CD4-positive, alpha-beta T cell treated with Interleukin-6 at 100 ng/mL for 8 hours (primary cell): ENCODE data around the gene MCC.
"Not testable (repeated sequence)": the region's sequence is repeated elsewhere in the genome, so short reads cannot be mapped to it uniquely, and the experiment has no call there.

Experiments used
- DNase-seq: peaks from one replicate; pipeline ENCODE4 v3.0.0-alpha.2; 2020; ENCODE audit warnings: mixed read lengths, low spot score

The MCC gene

DNA sequence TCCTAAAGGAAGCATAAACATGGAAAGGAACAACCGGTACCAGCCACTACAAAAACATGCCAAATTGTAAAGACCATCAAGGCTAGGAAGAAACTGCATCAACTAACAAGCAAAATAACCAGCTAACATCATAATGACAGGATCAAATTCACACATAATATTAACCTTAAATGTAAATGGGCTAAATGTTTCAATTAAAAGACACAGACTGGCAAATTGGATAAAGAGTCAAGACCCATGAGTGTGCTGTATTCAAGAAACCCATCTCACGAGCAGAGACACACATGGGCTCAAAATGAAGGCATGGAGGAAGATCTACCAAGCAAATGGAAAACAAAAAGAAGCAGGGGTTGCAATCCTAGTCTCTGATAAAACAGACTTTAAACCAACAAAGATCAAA, 411.6 kb downstream of the MCC start:
- DNase-seq = not testable (repeated sequence)

DNA sequence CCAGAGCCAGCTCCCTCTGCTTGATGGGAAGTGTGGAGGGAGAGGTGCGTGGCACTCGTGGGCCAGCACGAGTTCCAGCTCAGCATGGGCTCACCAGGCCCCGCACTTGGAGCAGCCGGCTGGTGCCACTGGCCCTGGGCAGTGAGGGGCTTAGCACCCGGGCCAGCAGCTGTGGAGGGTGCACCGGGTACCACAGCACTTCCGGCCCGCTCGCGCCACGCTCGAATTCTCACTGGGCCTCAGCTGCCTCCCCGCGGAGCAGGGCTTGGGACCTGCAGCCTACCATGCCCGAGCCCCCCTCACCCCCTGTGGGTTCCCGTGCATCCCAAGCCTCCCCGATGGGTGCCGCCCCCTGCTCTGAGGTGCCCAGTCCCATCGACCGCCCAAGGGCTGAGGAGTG, 413.2 kb downstream of the MCC start:
- no peak for DNase-seq

DNA sequence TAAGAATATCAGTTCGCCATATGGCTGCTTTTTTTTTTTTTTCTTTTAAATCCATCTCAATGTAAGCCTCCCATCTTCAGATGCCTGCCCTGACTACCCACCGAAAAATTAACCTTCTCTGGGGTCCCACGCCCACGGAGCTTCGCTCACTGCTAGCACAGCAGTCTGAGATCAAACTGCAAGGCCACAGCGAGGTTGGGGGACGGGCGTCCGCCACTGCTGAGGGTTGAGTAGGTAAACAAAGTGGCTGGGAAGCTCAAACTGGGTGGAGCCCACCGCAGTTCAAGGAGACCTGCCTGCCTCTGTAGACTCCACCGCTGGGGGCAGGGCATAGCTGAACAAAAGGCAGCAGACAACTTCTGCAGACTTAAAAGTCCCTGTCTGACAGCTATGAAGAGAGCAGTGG, 414.6 kb downstream of the MCC start:
- peak; percentile 27 for DNase-seq

DNA sequence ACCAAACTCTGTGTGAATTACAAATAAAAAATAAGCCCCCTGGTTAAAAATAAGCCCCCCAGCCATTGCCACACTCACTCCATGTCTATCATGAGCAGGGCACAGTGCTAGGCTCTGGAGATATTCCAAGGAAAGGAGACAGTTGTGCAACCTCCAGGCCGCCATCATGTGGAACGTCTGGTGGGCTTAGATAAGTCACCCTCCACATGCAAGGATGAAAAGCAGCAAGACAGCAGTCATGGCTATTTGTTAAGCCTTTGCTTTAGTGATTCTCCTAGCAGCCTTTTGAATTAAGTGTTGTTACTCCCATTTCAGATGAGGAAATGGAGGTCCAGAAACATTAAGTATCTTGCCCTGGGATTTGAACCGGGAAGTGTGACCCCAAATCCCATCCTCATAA, 416.9 kb downstream of the MCC start:
- DNase-seq = no peak

DNA sequence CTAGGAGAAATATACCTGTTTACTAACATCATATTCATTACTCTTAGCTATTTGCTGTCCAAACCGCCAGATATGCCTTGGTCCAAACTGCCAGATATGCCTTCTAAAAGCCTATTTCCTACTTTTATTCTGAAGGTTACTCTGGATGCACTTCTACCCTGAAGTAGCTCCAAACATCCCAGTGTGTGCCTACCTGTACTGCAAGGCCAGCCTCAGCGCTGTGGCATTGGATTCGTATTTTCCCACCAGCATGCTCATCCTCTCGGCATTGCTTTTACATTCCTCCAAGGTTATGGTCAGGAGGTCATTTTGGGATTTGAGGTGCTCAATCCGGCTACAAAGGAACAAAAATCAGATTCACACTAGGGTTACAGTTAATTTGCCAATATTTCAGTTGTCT, 417.4 kb downstream of the MCC start:
- DNase-seq = no peak

DNA sequence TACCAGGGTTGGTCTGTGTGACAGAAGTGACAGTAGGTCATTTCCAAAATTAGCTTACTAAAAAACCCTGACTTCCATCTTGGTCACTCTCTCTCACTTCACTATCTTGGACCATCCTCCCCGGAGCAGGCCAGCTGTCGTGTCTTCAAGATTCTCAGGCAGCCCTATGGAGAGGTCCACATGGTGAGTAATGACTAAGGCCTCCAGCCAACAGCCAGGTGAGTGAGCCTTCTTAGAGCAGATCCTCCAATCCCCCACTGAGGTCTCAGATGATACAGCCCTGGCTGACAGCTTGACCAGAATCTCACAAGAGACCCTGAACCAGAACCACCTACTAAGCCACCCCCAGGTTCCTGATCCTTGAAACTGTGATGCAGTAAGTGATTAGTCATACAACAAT, 419.7 kb downstream of the MCC start:
- no peak for DNase-seq

DNA sequence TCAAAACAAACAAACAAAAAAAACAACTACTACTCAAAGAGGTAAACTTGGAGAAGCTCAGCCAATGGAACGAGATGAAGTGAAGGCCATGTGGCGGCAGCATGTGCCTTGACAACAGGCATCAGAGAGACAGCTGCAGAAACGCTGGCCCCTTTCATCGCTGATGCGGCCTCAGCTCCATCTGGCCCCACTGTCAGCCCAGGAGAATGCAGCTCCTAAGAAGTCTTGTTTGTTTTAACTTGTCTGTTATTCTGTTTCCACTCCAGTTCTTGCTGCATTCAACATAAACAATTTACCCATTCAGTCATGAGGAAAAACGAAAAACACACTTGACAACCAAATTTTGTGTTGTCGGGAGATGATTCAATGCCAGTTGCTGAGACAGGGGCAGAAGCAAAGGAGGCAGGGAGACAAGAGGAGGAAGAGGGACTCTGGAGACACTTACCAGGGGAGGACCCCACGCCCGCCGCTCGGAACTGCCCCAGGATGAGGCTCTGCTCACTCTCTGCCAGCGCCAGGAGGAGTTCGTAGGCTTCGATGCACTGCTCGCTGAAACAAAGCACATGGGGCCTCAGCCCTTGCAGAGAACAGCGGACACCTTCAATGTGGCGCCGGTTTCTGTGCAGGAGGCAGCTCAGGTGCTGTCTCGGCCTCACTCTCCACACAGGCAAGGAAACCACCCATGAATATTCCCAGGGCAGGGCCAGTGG, 420.5 kb downstream of the MCC start:
- no peak for DNase-seq

DNA sequence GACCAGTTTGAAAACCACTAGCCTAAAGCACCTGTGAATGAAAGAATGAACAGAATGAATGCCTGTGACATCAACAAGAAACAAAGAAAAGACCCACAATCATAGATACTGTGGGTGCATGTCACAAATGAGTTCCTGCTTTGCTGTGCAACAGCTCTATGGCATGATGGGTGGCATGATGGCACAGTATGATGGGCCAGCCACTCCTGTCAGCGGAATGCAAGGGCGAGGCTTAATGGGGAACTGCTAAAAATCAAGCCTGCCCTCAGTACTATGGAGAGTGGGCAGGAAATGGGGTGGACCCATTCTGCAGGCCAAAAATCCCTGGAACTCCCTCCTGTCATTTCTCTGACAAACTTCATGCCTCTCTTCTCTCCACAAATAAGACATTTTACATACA, 422.6 kb downstream of the MCC start:
- DNase-seq = no peak

DNA sequence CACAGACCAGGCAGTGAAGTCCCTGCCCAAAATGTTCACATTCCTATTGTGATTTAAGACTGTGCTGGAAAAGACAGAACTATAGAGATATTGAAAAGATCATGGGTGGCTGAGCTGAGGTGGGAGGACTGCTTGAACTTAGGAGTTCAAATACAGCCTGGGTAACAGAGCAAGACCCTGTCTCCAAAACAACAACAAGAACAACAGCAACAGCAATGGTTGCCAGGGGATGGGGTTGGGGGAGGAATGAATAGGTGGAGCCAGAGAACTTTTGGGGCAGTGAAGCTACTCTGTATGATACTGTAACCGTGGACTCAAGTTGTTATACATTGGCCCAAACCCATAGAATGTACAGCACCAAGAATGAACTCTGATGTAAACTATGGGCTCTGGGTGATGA, 423.4 kb downstream of the MCC start:
- no peak for DNase-seq

DNA sequence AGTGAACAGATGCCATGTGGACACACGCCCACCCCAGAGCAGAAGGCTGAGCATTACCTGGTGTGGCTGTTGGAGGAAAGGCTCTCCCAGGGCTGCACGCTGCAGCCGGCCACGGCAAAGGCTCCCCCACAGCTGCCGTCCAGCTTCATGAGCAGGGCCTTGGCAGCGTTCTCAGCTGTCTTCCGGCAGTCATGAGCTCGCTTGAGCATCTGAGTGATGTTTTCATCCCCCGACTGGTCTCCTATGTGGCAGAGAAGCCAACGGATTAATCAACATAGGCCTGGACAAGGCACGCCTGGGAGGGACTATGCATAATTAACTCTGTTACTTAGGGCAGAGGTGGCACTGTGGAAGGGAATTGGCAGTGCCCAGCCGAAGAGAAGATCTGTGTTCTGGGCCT, 424.3 kb downstream of the MCC start:
- no peak for DNase-seq

DNA sequence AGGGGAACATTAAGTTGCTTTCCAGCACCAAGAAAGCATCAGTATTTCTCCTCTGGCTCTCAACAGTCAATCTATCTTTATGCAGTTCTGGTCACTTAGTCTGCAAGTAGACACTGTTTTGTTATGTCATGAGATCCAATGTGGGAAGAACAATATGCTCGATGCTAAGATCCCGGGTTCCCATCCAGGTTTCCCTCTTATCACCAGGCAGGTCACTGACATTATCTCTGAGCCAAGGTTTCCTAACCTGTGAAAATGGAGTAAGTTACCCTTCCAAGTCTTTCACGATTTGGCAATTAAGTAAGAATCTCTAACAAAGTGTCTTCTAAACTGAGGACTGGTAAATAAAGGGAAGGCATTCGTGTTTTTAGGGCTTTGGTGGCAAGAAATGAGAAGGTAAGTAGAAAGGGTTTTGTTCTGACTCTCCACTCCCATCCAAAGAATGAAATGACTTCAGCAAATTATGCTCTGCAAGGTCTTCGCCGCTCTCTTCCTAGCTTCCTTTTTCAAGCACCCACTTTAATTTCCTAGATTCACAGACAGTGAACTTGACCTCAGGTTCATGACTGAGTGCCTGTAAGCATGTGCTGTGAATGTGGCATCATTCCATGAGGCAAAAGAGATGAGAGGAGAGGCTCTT, 425.3 kb downstream of the MCC start:
- DNase-seq = no peak

DNA sequence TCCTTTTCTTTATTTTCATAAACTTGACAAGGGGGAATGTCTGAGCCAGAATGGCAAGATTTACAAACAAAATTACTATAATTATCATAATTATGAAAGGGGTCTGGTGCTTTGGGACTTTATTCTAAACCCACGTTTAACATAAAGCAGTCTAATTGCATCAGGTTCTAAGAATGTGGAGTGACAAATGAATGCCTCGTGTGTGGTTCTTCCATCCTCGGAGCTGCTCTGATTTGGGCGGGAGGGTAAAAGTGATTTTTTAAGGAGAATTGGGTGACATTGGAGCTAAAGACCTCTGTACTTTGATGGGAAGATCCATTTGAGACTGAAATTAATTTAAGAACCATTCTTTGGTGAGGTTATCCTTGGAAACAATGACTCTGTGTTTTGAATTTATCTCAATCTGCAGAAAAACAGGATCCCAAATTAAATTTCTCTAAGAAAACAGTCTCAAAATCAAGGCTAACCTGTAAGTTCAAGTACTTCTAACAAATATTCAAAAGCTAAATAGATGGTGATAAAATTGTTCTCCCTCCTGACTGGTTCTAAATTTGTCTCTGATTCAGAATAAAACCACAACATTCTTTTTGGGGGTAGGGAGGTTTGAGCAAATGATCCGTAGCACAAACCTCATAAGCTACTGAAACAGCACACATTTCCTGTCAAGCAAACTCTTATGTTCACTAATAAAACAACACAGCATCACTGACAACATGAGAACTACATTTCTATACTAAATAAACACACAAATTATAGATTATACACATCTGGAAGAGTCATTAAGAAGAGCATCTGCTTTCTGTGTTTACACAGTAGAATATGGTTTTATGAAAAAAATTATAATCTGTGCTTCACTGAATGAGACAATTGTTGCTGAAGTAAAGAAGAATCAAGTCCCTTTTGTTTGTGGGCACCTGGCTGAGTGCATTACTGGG, 426.1 kb downstream of the MCC start:
- DNase-seq = no peak

DNA sequence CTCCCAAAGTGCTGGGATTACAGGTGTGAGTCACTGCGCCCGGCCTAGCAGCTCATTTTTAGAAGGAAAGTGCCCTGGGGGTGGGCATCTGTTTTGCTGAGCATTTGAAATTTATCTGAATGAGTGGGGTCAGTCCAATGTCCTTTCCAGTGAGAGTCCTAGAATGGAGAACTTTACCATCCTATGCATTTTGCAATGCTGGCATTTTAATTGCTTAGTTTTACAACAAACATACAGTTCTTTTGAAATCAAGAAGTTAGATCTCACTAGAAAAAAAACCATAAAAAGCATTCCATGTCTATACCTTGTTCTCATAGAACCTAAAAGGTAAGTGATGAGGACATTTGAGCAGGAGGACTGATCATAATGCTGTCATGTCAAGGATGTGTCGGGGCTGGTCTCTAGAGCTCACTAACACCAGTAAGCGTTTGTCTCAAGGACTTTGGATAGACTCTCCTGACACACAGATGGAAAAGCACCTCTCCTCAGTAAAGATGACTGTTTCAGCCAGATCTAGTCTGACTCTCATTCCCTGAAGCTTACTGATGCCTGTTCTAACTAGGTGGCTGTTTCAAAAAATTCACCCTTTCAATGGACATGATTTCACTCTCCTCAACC, 427.7 kb downstream of the MCC start:
- DNase-seq = no peak

DNA sequence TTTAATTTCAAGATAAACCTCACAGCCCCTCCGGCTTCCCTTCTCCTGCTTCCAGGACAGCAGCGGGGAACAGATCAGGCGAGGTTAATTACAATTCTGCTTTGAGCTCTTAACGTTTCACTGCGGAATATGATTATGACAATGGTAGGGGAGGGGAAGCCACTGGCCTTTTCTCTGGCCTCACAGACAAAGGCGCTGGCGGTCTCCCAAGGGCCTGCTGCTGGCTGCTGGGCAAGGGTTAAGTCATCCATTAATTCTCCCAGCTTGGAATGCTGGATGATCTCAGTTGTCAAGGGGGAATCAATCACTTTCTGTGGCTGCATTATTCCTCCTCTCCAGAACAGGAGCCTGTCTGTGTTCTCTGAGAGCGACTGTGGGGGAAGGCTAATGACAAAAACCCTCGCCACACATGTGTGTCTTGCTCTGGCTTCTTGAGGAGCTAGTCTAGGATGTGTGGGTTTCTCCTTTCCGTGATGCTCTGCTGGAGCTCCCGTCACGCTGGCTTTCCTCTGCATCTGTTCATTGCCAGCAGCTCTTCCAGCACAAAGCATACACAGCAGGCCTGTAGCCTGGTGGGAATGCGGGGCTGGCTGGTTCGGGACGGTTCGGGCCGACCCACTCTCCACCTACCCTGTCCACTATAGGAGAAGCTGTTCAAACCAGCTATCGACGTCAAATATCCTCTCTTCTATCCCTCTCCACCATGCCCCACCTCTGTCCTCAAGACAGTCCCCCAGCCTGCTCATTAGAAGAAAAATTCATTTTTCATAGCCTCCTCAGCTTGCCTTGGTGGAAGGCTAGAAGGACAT, 428.8 kb downstream of the MCC start:
- DNase-seq = no peak

DNA sequence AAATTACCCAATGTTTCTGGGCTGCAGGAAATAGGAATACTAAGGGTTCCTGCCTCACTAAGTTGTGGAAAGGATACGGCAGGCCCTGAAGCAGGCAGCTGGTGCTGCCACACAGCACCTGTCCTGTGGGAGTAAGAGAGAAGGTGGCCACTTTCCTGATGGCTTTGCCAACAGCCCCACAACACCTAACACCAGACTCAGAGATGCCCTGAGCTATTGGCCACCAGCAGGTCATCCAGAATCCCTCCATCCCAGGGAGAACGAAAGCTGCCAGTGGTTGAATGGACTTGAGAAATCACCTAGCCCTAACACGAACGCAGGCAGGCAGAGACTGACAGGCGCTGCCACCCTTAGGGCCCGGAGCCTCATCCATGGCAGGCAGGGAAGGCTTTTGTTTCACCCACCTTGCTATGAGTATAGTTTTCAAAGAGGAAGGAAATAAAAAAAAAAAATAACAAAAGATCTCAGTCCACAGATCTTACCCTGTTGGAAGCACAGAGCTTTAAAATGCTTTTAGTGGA, 429.5 kb downstream of the MCC start:
- DNase-seq = no peak

DNA sequence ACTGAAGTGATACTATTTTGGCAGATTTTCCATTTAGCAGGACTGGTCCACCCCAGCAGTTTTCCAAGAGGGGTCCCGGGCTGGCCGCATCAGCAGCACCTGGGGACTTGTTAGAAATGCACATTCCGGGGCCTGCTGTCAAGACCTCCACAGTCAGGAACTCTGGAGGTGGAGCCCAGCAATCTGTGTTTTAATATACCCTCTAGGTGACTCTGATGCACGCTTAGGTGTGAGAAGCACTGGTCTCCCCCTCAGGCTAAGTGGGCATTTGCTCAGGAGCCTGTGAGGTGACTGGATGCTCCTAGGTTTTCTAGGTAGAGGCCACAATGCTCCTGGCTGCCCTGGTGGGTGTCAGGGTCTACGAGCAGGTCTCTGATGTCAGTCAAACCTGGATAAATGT, 430.0 kb downstream of the MCC start:
- DNase-seq = no peak

DNA sequence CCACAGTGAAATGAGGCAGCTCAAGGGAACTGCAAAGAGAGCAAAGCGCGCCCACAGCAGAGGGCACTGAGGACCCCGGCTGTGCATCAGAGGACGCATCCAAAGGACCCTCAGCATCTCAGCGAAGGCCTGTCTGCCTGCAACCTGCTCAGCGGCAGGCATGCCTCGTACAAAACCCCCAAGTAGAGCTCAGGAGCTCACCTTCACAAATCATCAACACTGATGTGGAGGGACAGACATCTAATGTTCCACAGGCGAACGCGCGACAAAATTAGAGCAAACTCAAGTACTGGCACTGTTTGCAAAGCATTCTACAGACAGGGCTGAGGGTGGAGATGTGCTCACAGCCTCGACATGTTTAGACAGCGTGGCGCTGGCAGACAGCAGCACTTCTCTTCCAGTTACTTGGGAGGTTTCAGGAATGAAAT, 430.7 kb downstream of the MCC start:
- no peak for DNase-seq

DNA sequence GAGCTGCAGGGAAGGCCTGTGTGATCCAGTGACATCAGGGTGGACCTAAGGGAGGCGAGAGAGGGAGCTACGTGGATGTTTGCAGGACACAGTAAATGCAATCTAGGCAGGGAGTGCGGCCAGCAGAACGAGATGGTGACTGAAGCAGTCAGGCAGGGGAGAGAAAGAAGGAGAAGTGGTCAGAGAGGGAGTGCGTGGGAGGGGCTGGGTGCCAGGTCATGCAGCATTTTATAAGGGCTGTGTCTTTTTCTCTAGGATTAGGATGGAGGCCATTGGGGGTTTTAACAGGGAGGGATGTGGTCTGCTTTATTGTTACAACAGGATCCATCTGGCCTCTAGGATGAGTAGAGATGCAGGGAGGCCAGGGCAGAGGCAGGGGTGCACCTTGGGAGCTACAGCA, 431.3 kb downstream of the MCC start:
- no peak for DNase-seq

DNA sequence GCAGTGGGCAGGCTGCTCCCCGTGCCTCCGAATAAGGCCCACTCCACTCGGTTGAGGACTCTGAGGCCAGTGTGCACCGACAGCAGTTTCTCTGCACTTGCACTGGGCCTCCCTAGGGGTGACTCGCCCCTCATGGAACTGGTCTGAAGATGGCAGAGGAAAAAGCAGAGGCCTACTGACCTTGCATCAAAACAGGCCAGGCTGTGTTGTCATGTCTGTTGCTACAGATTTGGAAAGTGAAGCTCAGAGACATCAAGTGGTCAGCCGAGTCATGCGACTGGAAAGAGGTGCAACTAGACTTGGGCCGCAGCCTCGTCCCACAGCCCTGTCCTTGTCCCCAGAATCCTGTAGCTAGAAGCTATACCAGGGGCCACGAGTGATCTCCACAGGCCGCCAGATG, 433.4 kb downstream of the MCC start:
- DNase-seq = no peak

DNA sequence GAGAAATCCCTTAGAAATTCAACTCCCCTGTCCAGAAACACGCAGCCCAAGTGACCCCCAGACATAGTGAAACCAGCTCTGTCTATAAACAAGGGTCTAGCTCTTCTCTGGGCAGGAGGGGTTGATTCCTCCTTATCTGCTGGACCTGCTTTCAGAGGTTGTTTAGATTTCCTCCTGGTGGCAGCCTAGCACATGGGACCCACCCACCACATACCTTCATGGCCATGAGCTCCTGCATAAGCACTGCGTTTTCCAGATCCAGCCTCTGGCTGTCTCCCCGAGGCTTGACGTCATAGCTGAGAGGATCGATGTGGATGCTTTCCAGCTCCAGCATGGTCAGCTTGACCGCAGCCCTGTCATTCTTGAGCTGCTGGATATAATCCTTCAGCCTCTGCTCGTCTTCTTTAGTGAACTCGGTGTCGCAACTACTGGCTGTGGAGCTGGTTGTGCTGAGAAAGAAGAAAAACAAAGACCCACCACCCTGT, 434.7 kb downstream of the MCC start:
- no peak for DNase-seq
